Stimulated activated CD4-positive, alpha-beta T cell treated with anti-CD3 and anti-CD28 coated beads, Interleukin-4, amount 100 ng/mL, for 1 hour (primary cell): ENCODE results near the gene SYN1.
A peak's percentile ranks its signal among the peaks of the same experiment; 100 is the strongest.

ENCODE experiments used
- DNase-seq: peaks from one replicate; pipeline ENCODE4 v3.0.0-alpha.2; 2020

Gene SYN1

GRCh38 chrX:47593522-47593921 is 26.1 kb downstream of the SYN1 start:
- DNase-seq = no peak

GRCh38 chrX:47590984-47591383 is 28.7 kb downstream of the SYN1 start:
- DNase-seq = no peak

GRCh38 chrX:47587906-47588735 is 31.5 kb downstream of the SYN1 start:
- DNase-seq = no peak

- no peak for DNase-seq
These were observed 32.4 kb downstream of the SYN1 start for GRCh38 chrX:47587091-47587891.

- DNase-seq = no peak
These were observed 33.4 kb downstream of the SYN1 start for GRCh38 chrX:47586043-47586787.

GRCh38 chrX:47585273-47585672 is 34.4 kb downstream of the SYN1 start:
- DNase-seq = no peak

- no peak for DNase-seq
These were observed 34.9 kb downstream of the SYN1 start for GRCh38 chrX:47584714-47585113.

- no peak for DNase-seq
These were observed 36.3 kb downstream of the SYN1 start for GRCh38 chrX:47583240-47583861.

GRCh38 chrX:47581731-47582647 is 37.7 kb downstream of the SYN1 start, which contains the start of gene TIMP1:
Gene TIMP1 (plus strand): TSS chrX:47582436. CDS start chrX:47583416, 980 bp downstream.
- peak; percentile 77 for DNase-seq

GRCh38 chrX:47579537-47579936 is 40.1 kb downstream of the SYN1 start:
- DNase-seq = peak; percentile 35

GRCh38 chrX:47578692-47579091 is 41.0 kb downstream of the SYN1 start:
- DNase-seq = no peak

GRCh38 chrX:47577901-47578300 is 41.8 kb downstream of the SYN1 start:
- DNase-seq = no peak

GRCh38 chrX:47577424-47577823 is 42.2 kb downstream of the SYN1 start:
- no peak for DNase-seq

- DNase-seq = no peak
These were observed 43.4 kb downstream of the SYN1 start for GRCh38 chrX:47576021-47576898.

- DNase-seq = no peak
These were observed 44.9 kb downstream of the SYN1 start for GRCh38 chrX:47574547-47575301.

GRCh38 chrX:47574076-47574546 is 45.5 kb downstream of the SYN1 start:
- no peak for DNase-seq

- DNase-seq = no peak
These were observed 46.1 kb downstream of the SYN1 start for GRCh38 chrX:47573341-47574075.

GRCh38 chrX:47572773-47573340 is 46.8 kb downstream of the SYN1 start:
- no peak for DNase-seq

- no peak for DNase-seq
These were observed 47.8 kb downstream of the SYN1 start for GRCh38 chrX:47571896-47572295.
